Measurements from ENCODE around the gene RBMS1. TPM values are rescaled to one million over a fixed set of nuclear protein-coding genes. Genes with fewer than 3 reads are reported as not detected.

Gene RBMS1
- total RNA-seq, 1 experiment from 2014 or later: 91.9 TPM

GRCh38 chr2:160241251-160242137 is 252.1 kb downstream of the RBMS1 start:
- Mint-ChIP-seq H3K4me1 (ENCODE audit: low read depth, unreplicated experiment) (no peaks in the 10 kb centered on the region), H3K27me3 (ENCODE audit: insufficient read depth, unreplicated experiment) (no peaks in the 10 kb centered on the region), H3K36me3 (ENCODE audit: insufficient read depth, unreplicated experiment) (no peaks in the 10 kb centered on the region), H3K4me3 (ENCODE audit: unreplicated experiment) (no peak overlapping the region), H3K9me3 (ENCODE audit: unreplicated experiment) (no peaks in the 10 kb centered on the region), H3K27ac (ENCODE audit: unreplicated experiment) (no peak overlapping the region)
- ChIA-PET POLR2A (interaction anchor here (0.5 kb wide), 2 partner anchors 32 to 626 kb away, joined by 3 to 4 read pairs; no protein-coding TSS in a partner anchor), CTCF (no interaction called here)
- TF ChIP-seq CTCF (IDR thresholded peaks at IDR 0.05; ENCODE audit: insufficient read depth in 1 of 2, low read depth in 1 of 2, low read length in 1 of 2, severe bottlenecking in 1 of 2, unreplicated experiment in 1 of 2): no peak
- Histone ChIP-seq H3K4me3 (ENCODE audit: low read depth, low read length) (no peak overlapping the region), H3K4me1 (no peaks in the 10 kb centered on the region), H3K36me3 (ENCODE audit: control insufficient read depth, insufficient read depth, low read length) (no peaks in the 10 kb centered on the region), H3K27me3 (replicated peaks; ENCODE audit: control insufficient read depth, insufficient read depth, low read length) (no peaks in the 10 kb centered on the region), H3K9me3 (no peaks in the 10 kb centered on the region)
- intact Hi-C loops (cut with micrococcal nuclease; ENCODE audit: unreplicated experiment): no loop called here
- no peak for DNase-seq
- no TSS peak for BruUV-seq (replicated peaks)

- Histone ChIP-seq H3K36me3 (ENCODE audit: control insufficient read depth, insufficient read depth, low read length) (no peaks in the 10 kb centered on the region), H3K4me3 (ENCODE audit: low read depth, low read length) (no peak overlapping the region), H3K27me3 (replicated peaks; ENCODE audit: control insufficient read depth, insufficient read depth, low read length) (no peaks in the 10 kb centered on the region), H3K9me3 (no peaks in the 10 kb centered on the region), H3K4me1 (no peaks in the 10 kb centered on the region)
- ChIA-PET POLR2A (no interaction called here), CTCF (no interaction called here)
- H3K4me3 Mint-ChIP-seq (ENCODE audit: unreplicated experiment): no peak overlapping the region
- no peak for DNase-seq
- no peaks in the 10 kb centered on the region for H3K36me3 Mint-ChIP-seq (ENCODE audit: insufficient read depth, unreplicated experiment)
- TF ChIP-seq CTCF (IDR thresholded peaks at IDR 0.05; ENCODE audit: insufficient read depth in 1 of 2, low read depth in 1 of 2, low read length in 1 of 2, severe bottlenecking in 1 of 2, unreplicated experiment in 1 of 2): no peak
- H3K9me3 Mint-ChIP-seq (ENCODE audit: unreplicated experiment): no peaks in the 10 kb centered on the region
- BruUV-seq (replicated peaks): no TSS peak
- H3K27me3 Mint-ChIP-seq (ENCODE audit: insufficient read depth, unreplicated experiment): no peaks in the 10 kb centered on the region
- H3K4me1 Mint-ChIP-seq (ENCODE audit: low read depth, unreplicated experiment): no peaks in the 10 kb centered on the region
- intact Hi-C loops (cut with micrococcal nuclease; ENCODE audit: unreplicated experiment): no loop called here
- H3K27ac Mint-ChIP-seq (ENCODE audit: unreplicated experiment): no peak overlapping the region
Observed at GRCh38 chr2:160239436-160239835, 254.2 kb downstream of the RBMS1 start.

GRCh38 chr2:160238392-160238791 is 255.2 kb downstream of the RBMS1 start:
- no peak for TF ChIP-seq CTCF (IDR thresholded peaks at IDR 0.05; ENCODE audit: insufficient read depth in 1 of 2, low read depth in 1 of 2, low read length in 1 of 2, severe bottlenecking in 1 of 2, unreplicated experiment in 1 of 2)
- no peak overlapping the region for H3K4me3 Mint-ChIP-seq (ENCODE audit: unreplicated experiment)
- Histone ChIP-seq H3K36me3 (ENCODE audit: control insufficient read depth, insufficient read depth, low read length) (no peaks in the 10 kb centered on the region), H3K4me3 (ENCODE audit: low read depth, low read length) (no peak overlapping the region), H3K9me3 (no peaks in the 10 kb centered on the region), H3K4me1 (no peaks in the 10 kb centered on the region), H3K27me3 (replicated peaks; ENCODE audit: control insufficient read depth, insufficient read depth, low read length) (no peaks in the 10 kb centered on the region)
- H3K27me3 Mint-ChIP-seq (ENCODE audit: insufficient read depth, unreplicated experiment): no peaks in the 10 kb centered on the region
- intact Hi-C loops (cut with micrococcal nuclease; ENCODE audit: unreplicated experiment): no loop called here
- no peaks in the 10 kb centered on the region for H3K36me3 Mint-ChIP-seq (ENCODE audit: insufficient read depth, unreplicated experiment)
- BruUV-seq (replicated peaks): no TSS peak
- ChIA-PET CTCF (no interaction called here), POLR2A (no interaction called here)
- DNase-seq: no peak
- H3K9me3 Mint-ChIP-seq (ENCODE audit: unreplicated experiment): no peaks in the 10 kb centered on the region
- H3K27ac Mint-ChIP-seq (ENCODE audit: unreplicated experiment): no peak overlapping the region
- no peaks in the 10 kb centered on the region for H3K4me1 Mint-ChIP-seq (ENCODE audit: low read depth, unreplicated experiment)
